Neural crest cell (in vitro differentiated cells): ENCODE results near the gene PIP5K1B. TPM values are rescaled to one million over a fixed set of nuclear protein-coding genes. Genes with fewer than 3 reads are reported as not detected.

Experiments used
- DNase-seq: peaks from one replicate; pipeline ENCODE4 v3.0.0; 2021; ENCODE audit warnings: low read depth, mixed read lengths, low spot score
- H3K27ac Mint-ChIP-seq: one replicate; pipeline ENCODE4 v1.8.0; 2021; ENCODE audit warnings: mild to moderate bottlenecking, mixed read lengths; ENCODE audit not compliant: unreplicated experiment
- H3K27me3 Mint-ChIP-seq: 2 replicates; pipeline ENCODE4 v1.8.0; 2021; ENCODE audit warnings: low read depth, mild to moderate bottlenecking, mixed read lengths
- H3K36me3 Mint-ChIP-seq: 2 replicates; pipeline ENCODE4 v1.8.0; 2021; ENCODE audit warnings: low read depth, mild to moderate bottlenecking, mixed read lengths
- H3K4me1 Mint-ChIP-seq: 2 replicates; pipeline ENCODE4 v1.8.0; 2021; ENCODE audit warnings: mixed read lengths
- H3K4me3 Mint-ChIP-seq: one replicate; pipeline ENCODE4 v1.8.0; 2021; ENCODE audit warnings: mild to moderate bottlenecking, mixed read lengths
- H3K9me3 Mint-ChIP-seq: 2 replicates; pipeline ENCODE4 v1.8.0; 2021; ENCODE audit warnings: mixed read lengths
- total RNA-seq: library from RNA; stranded (reverse); gene quantifications from 2 replicates; pipeline ENCODE4 v1.2.1, GENCODE V29; 2021
- TF ChIP-seq, protein P1 (sequence below): fragments of 200-600 bp; sonication (generic); conservative IDR thresholded peaks from 2 replicates; pipeline ENCODE4 v1.5.0; 2021; ENCODE audit warnings: antibody characterized with exemption, mild to moderate bottlenecking

The PIP5K1B gene
- total RNA-seq, 1 donor from 2014 or later = 5.9 TPM

DNA sequence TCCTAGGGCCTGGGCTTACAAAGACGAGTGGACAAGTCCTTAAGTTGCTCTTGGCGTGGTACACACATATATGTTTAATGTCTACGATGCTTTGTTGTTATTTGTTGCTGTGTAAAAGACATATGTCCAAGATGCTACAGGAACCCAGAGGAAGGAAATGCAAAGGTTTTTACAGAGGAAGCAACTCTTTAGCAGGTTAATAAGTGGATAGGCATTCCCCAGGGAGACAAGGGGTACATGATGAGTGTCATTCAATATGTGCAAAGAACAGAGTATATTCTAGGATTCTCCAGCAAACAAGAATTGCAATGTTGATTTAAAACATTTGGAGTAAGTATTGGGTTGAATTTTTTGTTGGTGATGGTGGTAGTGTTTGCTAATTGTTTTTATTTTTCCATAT is 92.1 kb downstream of the PIP5K1B start:
- Mint-ChIP-seq H3K27me3 (peaks cover 4% of the 10 kb centered on the region), H3K4me3 (no peak overlapping the region), H3K4me1 (no peaks in the 10 kb centered on the region), H3K9me3 (no peaks in the 10 kb centered on the region), H3K27ac (no peak overlapping the region), H3K36me3 (no peaks in the 10 kb centered on the region)
- no peak for DNase-seq
- TF ChIP-seq, protein P1, sequence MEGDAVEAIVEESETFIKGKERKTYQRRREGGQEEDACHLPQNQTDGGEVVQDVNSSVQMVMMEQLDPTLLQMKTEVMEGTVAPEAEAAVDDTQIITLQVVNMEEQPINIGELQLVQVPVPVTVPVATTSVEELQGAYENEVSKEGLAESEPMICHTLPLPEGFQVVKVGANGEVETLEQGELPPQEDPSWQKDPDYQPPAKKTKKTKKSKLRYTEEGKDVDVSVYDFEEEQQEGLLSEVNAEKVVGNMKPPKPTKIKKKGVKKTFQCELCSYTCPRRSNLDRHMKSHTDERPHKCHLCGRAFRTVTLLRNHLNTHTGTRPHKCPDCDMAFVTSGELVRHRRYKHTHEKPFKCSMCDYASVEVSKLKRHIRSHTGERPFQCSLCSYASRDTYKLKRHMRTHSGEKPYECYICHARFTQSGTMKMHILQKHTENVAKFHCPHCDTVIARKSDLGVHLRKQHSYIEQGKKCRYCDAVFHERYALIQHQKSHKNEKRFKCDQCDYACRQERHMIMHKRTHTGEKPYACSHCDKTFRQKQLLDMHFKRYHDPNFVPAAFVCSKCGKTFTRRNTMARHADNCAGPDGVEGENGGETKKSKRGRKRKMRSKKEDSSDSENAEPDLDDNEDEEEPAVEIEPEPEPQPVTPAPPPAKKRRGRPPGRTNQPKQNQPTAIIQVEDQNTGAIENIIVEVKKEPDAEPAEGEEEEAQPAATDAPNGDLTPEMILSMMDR = no peak

DNA sequence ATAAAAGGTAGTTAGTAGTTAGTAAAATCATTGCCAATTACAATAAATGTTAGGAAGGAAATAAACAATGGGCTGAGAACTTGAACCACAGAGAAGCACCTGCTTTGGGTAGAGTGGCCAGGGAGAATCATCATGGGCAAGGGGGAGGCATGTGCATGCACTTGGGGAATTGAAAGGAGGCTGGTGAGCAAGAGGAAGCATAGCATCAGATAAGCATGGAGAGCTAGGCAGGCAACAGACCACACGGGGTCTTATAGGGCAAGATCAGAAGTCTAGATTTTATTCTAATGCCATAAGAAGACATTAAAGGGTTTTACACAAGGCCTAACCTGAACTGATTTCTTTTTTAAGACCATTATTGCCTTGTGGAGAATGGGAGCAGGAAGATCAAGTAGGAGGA is 93.4 kb downstream of the PIP5K1B start:
- no peak for DNase-seq
- Mint-ChIP-seq H3K4me3 (no peak overlapping the region), H3K27ac (no peak overlapping the region), H3K9me3 (no peaks in the 10 kb centered on the region), H3K36me3 (no peaks in the 10 kb centered on the region), H3K27me3 (peaks cover 4% of the 10 kb centered on the region), H3K4me1 (no peaks in the 10 kb centered on the region)
- TF ChIP-seq, protein P1 = no peak

DNA sequence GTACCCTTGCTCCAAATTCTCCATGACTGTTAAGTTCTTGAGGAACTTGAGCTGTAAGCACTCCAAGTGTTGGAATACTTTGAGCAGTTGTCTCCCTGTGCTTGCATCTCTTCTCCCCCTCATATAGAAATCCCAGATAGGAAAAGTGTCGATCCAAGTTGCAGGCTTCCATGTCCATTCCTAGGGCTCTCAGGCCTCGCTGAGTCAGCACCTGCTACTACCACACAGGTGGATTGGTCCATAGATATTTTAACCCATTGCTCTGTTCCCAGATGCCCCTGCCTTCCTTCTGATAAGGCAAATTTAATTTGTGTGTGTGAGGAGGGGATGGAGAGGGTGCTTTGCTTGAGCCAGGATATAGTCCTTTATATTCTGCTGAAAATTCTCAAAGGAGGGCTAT is 95.8 kb downstream of the PIP5K1B start:
- H3K4me1 Mint-ChIP-seq = no peaks in the 10 kb centered on the region
- no peaks in the 10 kb centered on the region for H3K36me3 Mint-ChIP-seq
- H3K9me3 Mint-ChIP-seq = no peaks in the 10 kb centered on the region
- no peak overlapping the region for H3K4me3 Mint-ChIP-seq
- peaks cover 4% of the 10 kb centered on the region for H3K27me3 Mint-ChIP-seq
- TF ChIP-seq, protein P1 = no peak
- no peak for DNase-seq
- no peak overlapping the region for H3K27ac Mint-ChIP-seq

DNA sequence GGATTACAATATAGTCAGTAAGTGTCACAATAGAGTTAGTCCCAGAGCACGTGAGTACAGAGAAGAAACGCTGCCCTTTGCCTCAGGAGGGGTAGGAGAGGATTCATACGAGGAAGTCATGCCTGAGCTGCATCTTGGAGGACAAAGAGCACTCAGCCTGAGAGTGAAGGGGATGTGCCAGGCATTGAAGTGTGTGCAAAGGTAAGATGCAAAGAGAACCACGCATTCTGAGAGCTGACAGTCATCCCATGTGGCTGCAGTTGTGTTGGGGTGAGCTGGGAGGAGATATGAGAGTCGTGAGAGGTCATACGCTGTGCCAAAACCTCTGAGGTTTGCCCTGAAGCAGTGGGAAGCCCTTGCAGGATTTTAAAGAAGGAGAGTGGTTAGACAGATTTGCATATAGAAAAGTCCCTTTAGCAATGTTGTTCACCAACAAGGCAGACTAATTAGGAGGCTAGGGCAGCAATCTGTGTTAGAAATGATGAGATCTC is 97.5 kb downstream of the PIP5K1B start:
- Mint-ChIP-seq H3K36me3 (no peaks in the 10 kb centered on the region), H3K27me3 (peaks cover 8% of the 10 kb centered on the region), H3K4me1 (peaks cover 16% of the 10 kb centered on the region), H3K4me3 (no peak overlapping the region), H3K9me3 (no peaks in the 10 kb centered on the region), H3K27ac (no peak overlapping the region)
- no peak for DNase-seq
- TF ChIP-seq, protein P1 = no peak

DNA sequence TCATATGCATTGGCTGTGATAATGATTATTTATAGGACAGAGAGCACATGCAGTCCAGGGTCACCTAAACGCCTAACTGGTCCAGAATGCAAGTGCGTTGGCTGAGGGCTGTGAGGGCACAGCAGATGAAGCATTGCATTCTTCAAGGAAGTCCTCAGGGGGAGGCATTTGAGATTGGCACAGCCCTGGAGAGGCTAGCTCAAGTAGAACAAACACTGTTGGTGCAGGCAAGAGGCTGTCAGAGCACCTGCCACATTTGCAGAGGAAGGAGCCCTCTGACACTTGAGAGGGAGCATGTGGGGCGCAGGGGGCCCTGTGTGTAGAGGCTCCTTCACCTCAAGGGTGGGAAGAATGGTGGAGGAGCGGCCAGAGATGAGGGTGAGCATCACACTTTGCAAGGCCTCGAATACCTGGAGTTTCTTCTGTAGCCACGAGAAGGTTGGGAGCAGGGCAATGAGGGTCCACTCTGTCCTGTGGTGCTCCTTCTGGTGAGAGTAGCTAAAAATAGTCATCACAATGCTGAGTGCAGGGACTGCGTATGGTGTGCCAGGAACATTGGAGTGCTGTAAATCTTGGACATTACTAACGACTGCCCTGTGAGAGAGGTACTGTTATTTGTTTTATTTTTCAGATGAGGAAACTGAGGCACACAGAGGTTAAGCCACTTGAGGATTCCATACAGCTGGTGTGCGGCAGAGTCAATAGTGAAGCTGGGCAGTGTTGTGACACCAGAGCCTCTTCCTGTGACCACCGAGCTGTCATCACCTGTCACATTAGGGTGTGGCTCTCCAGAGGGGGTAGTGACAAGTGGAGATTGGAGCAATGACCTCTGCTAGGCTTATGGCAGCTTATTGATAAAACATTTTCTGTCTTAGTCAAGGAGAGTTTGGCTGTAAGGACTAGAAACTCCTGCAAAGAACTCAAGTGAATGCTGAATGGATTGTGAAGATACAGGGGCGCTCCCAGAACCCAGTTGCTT is 100.2 kb downstream of the PIP5K1B start:
- Mint-ChIP-seq H3K27ac (no peak overlapping the region), H3K27me3 (peaks cover 4% of the 10 kb centered on the region), H3K4me3 (no peak overlapping the region), H3K4me1 (peaks cover 32% of the 10 kb centered on the region), H3K36me3 (no peaks in the 10 kb centered on the region), H3K9me3 (no peaks in the 10 kb centered on the region)
- TF ChIP-seq, protein P1 = no peak
- no peak for DNase-seq
